Measurements from ENCODE around the gene ANKMY1. TPM values are rescaled to one million over a fixed set of nuclear protein-coding genes. Genes with fewer than 3 reads are reported as not detected.

The ANKMY1 gene
- total and polyA plus RNA-seq, 2 of the 8 experiments (the other 6 are each of a cell fraction or from before 2014, with no cell fraction given) = 4.5 to 4.8 TPM

- Histone ChIP-seq H2BK120ac (replicated peaks; ENCODE audit: low read depth, low read length) (no peak overlapping the region), H3K4me3 (ENCODE audit: extremely low read depth in 1 of 4, insufficient read depth in 2 of 4, low read depth in 3 of 4, low read length in 4 of 4) (no peak overlapping the region), H3K79me1 (ENCODE audit: low read depth, low read length) (no peaks in the 10 kb centered on the region), H3K23me2 (ENCODE audit: low read depth, low read length) (peaks cover 6% of the 10 kb centered on the region; the same call in 1 of the 2 replicates), H3K36me3 (ENCODE audit: control insufficient read depth in 2 of 4, insufficient read depth in 4 of 4, low read length in 3 of 4) (no peaks in the 10 kb centered on the region), H3K56ac (replicated peaks; ENCODE audit: insufficient read length, low read depth, low read length) (no peak overlapping the region), H3K4me2 (ENCODE audit: insufficient read depth in 1 of 2, low read depth in 2 of 2, low read length in 2 of 2) (no peak overlapping the region), H2AFZ (ENCODE audit: low read length) (no peak overlapping the region), H2BK15ac (ENCODE audit: low read length) (no peak overlapping the region), H2BK20ac (ENCODE audit: low read length) (no peak overlapping the region), H3K23ac (ENCODE audit: insufficient read length) (no peak overlapping the region), H4K8ac (ENCODE audit: extremely low read depth, insufficient read depth, low read length) (no peak overlapping the region), H2BK5ac (ENCODE audit: low read depth, low read length) (no peak overlapping the region), H2BK12ac (ENCODE audit: low read depth, low read length) (no peak overlapping the region), H2AK5ac (ENCODE audit: low read depth, low read length) (no peak overlapping the region; the same call in 1 of the 2 replicates), H4K5ac (ENCODE audit: insufficient read length, low read depth, low read length) (no peak overlapping the region), H3K9me3 (ENCODE audit: insufficient read depth in 2 of 2, low read depth in 1 of 2, low read length in 1 of 2) (no peaks in the 10 kb centered on the region), H3K9ac (replicated peaks in 1 of 4; ENCODE audit: extremely low read depth in 1 of 4, low read depth in 3 of 4, low read length in 3 of 4) (no peak overlapping the region), H3K27ac (ENCODE audit: low read depth, low read length) (no peak overlapping the region), H3K18ac (ENCODE audit: extremely low read depth, low read length) (no peak overlapping the region), H3K79me2 (ENCODE audit: control insufficient read depth in 1 of 2, insufficient read depth in 2 of 2, low read length in 2 of 2) (no peaks in the 10 kb centered on the region), H3K4me1 (replicated peaks in 1 of 4; ENCODE audit: control insufficient read depth in 3 of 4, insufficient read depth in 4 of 4, low read length in 3 of 4) (no peaks in the 10 kb centered on the region), H3K27me3 (replicated peaks in 1 of 4; ENCODE audit: control insufficient read depth in 3 of 4, extremely low read depth in 1 of 4, insufficient read depth in 3 of 4, low read length in 3 of 4) (no peaks in the 10 kb centered on the region; a peak in 2 of 7 replicates), H4K91ac (replicated peaks; ENCODE audit: insufficient read length, low read length) (no peak overlapping the region), H3K14ac (ENCODE audit: insufficient read length) (no peak overlapping the region), H4K20me1 (replicated peaks in 1 of 2; ENCODE audit: control insufficient read depth in 1 of 2, insufficient read depth in 2 of 2, low read length in 2 of 2) (peaks cover 0 to 3% of the 10 kb centered on the region in 2 experiments), H3K4ac (replicated peaks; ENCODE audit: insufficient read length, low read depth, low read length) (no peak overlapping the region)
- CTCF ChIA-PET (ENCODE audit: partially characterized antibody) = interaction anchor here (1.5 to 2.8 kb wide), 2 partner anchors 10 to 13 kb away, joined by 3 to 14 read pairs; no protein-coding TSS in a partner anchor
- POLR2A ChIA-PET (ENCODE audit: partially characterized antibody) = no interaction called here
- WGBS, 2 experiments (ENCODE audit: extremely low coverage in 1 of 2, insufficient coverage in 1 of 2, insufficient read length in 1 of 2, insufficient replicate concordance in 2 of 2, low coverage in 1 of 2, low lambda C conversion rate in 2 of 2, missing lambda C conversion rate in 1 of 2) = 89% methylated on average over 11 of the region's 11 CpGs; no CpG with 5 or more reads in 1 of the 2 experiments
- no peak for FAIRE-seq
- no peak for DNase-seq (ENCODE audit: low read depth in 1 of 2, low spot score in 2 of 2)
- TF ChIP-seq USF2 (IDR thresholded peaks at IDR 0.05; ENCODE audit: low read length) = no peak
- no peak for TF ChIP-seq TAF7 (optimal IDR thresholded peaks at IDR 0.05; ENCODE audit: borderline replicate concordance, low read depth, low read length)
- no peak for TF ChIP-seq YY1 (IDR thresholded peaks at IDR 0.05; ENCODE audit: low read depth, low read length)
- no peak for TF ChIP-seq CBX5 (IDR thresholded peaks at IDR 0.05; ENCODE audit: low read depth, low read length)
- no peak for TF ChIP-seq ASH2L (IDR thresholded peaks at IDR 0.05; ENCODE audit: low read length)
- no peak for TF ChIP-seq RXRA (IDR thresholded peaks at IDR 0.05; ENCODE audit: insufficient read depth, low read depth, low read length)
- no peak for TF ChIP-seq NANOG (IDR thresholded peaks at IDR 0.05; ENCODE audit: insufficient read depth, low read depth, low read length, poor library complexity, severe bottlenecking)
- TF ChIP-seq ATF3 (IDR thresholded peaks at IDR 0.05; ENCODE audit: insufficient read depth, low read depth, low read length) = no peak
- no peak for TF ChIP-seq SIX5 (IDR thresholded peaks at IDR 0.05; ENCODE audit: low read depth, low read length)
- TF ChIP-seq BRCA1 (IDR thresholded peaks at IDR 0.05; ENCODE audit: low read depth, low read length) = no peak
Observed at GRCh38 chr2:240512109-240512485, 45.7 kb downstream of the ANKMY1 start.
